Activated CD8-positive, alpha-beta memory T cell treated with anti-CD3 and anti-CD28 coated beads for 24 hours (primary cell): ENCODE results near the gene SHOC2.

Experiments
- DNase-seq: peaks from one replicate; pipeline ENCODE4 v3.0.0-alpha.2; 2020

Gene SHOC2

GRCh38 chr10:110919349-110919931, at the start of gene SHOC2:
Gene SHOC2, plus strand, starts transcription at chr10:110919604. Its CDS starts 44,755 bp downstream, at chr10:110964359.
- peak; percentile 96 for DNase-seq

GRCh38 chr10:110870823-110871297, 48.5 kb upstream of the SHOC2 start:
- DNase-seq: no peak

DNA sequence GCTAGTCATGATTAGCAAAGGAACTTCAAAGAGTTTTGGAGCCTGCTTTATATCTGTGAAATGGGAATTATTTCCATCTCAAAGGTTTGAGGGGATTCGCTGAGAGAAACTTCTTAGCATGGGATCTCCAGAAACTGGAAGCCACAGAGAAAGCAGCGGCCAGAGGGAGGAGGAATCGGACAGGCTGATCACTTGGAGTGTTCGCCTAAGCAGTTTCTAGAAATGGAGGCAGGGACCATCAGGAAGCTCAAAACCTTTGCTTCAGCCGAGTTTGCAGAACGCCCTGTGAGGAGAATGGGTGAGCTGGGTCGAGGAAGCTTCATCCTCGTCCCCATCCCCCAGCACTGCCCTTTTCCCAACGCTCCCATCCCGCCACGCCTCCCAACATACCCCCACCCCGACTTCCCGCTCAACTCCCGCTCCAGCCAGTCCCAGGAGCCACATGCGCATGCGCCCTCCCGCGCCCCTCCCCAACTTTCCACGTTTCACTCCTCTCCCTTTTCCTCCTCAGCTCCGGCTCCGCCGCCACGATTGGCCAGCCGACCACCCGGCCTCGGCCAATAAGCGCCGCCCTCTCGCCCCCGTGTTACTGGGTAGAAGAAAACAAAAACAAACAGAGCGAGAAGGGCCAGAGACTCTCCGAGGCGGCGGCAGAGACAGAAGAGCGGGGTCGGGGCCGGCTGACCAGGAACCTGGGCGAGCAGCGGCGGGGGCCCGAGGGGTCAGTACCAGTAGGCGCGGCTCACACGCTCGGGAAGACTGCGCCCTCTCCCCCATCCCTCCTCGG, 47.9 kb upstream of the SHOC2 start, which contains the start of gene PDCD4:
Gene PDCD4 (plus strand): TSS at position 631 of the 787 bp plus-strand sequence. CDS start 4,100 bp downstream, outside the sequence.
- peak; percentile 96 for DNase-seq

DNA sequence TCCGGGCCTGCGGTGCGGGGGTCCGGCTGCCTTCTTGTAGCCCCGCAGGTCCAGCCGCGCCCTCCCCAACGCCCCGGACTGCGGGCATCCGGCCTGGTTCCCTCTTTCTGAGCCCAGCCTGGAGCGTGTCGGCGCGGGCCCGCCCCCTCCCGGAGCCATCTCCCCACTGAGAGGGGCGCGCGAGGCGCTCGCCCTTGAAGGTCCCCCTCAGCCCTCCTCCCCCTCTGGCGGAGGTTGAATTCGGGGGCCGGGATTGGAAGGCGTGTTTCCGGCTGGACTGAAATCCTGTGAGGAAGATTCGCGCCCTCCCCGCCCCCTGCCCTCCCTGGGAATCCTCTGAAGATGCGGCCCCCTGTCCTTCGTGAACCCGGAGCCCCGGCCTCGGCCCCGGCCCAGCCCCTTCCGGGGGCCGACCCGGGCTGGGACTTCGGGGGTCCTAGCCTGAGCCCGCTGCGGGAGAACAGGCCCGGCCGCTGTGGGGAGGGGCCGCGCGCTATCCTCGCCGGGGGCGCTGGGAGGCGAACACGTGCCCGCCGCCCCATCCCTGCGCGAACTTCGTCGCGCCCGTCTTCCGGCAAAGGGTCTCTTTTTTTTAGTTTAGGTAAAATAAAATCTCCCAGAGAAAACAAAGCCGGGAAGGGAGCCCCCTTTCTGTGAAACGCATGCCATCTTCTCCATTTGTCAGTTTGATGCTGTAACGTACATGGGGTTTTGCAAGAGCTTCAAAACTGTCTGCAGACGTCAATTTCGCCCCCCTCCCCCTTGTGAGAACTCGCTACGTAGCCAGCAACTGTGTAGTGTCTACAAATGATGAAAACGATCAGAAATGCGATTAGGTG, 47.0 kb upstream of the SHOC2 start:
- peak; percentile 89 for DNase-seq

DNA sequence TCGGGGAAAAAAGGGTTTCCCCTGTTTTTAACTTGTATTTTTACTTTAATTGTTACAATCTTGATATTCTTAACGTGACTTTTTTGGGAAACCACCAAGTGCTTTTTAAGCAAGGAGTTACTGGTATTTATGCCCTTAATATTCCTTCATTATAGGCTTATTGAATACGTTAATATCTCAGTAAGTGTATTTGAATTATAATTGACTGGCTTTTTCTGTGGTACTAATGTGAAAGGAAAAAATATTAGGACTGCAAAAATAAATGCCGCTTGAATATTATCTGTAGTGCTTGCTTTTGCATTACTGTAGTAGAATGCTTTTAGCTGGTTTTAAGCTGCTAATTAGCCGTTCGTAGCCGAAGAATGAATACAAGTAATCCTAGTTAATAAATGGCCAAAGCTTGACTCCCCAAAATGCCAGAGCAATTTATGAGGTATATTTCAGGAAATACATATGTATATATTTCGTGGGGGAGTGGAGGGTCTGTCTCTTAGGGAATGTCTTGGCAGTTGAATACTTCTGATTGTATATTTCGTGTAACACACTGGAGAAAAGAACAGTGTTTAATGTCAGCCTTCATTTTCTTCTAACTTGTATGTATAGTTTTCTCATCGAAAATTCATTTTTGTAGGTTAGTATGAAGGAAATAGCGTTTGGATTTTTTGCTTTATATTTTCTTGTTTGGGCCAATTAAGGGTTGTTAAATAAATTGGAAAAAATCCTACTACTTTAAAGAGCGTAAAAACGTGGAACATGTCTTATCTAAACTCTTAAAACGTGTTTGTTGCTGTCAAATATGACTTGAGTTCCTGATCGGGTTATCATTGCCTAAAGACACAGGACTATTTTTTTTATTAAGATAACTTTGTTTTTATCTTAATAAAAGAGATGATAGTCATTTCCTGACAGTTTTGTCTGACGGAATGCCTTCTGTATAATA, 46.1 kb upstream of the SHOC2 start:
- DNase-seq: no peak

GRCh38 chr10:110873951-110874350, 45.5 kb upstream of the SHOC2 start:
- DNase-seq: no peak

DNA sequence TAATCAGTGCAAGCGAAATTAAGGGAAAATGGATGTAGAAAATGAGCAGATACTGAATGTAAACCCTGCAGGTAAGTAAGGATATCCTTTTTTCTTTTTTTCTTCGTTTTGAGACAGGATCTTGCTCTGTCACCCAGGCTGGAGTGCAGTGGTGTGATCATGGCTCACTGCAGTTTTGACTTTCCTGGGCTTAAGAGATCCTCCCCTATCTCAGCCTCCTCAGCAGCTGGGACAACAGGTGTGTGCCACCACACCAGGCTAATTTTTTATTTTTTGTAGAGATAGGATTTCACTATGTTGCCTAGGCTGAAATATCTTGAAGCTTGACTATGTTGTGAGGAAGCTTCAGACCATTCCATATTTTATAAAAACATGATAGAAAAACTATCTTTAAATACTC, 43.4 kb upstream of the SHOC2 start:
- DNase-seq: no peak

DNA sequence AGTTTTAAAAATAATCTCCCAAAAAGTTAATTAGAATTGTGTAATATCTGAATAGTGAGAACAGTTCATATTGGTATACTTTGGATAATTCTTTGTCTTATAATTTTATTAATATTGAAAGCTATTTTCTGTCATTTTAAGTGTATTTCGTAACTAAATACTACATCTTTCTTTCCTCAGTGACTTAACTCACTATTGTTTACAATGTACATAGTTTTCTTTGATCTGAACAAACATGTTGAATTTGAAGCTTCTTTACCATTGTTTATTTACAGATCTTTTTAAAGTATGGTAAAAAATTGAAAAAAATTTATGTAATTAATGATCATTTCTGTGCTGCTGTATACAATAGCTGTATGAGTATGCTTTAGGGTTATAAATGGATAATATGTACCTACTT, 42.6 kb upstream of the SHOC2 start:
- DNase-seq: no peak

GRCh38 chr10:110880012-110880411, 39.4 kb upstream of the SHOC2 start:
- DNase-seq: no peak

GRCh38 chr10:110881247-110881646, 38.2 kb upstream of the SHOC2 start:
- DNase-seq: no peak

DNA sequence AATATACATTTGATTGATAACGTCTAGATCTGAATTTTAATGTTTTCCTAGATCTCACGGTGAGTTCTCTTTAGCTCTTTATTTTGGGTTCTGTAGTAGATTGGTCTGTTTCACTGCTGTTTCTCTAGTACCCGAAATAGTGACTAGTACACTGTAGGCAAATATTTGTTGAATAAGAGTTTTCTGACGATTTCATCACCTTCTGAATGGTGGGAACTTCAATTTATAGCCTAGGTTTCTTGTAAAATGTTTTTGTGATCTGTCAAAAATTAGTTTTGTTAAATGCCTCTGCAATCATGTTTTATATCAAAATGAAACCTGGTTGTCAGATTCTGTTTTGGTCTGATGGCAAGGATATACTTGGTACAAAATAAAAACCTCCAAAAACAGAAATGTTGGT, 37.5 kb upstream of the SHOC2 start:
- no peak for DNase-seq

GRCh38 chr10:110883924-110884323, 35.5 kb upstream of the SHOC2 start:
- DNase-seq: no peak

DNA sequence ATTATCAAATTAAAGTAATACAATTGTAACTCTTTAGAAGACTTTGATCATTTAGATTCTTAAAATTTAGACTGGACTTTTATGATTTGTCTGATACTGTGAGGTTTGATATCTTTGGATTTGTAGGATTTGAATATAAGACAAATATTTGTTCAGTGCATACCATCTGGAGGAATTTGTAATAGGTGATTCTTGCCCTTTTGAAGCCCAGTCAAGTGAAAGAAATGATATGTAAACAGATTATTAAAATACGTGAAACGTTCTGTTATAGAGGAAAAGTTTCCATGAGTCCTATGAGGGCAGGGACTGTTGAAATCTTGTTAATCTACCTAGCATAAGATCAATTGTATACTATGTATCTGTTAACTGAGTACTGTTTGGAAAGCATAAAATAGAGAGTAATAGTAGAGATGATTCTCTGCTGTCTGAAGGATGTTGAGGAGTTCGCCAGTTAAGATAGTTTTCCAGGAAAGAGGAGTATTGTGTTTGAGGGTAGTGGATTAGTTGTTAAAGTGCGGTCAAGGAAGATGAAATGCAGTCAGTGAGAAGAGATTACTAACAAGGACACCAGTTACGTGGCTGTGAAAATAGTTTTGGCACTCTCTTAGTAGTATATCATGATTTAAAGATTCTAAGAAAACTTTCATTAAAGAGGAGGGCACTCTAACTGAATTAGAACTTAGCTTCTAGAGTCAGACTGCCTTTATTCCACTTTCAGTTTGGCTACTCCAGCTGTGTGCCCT, 33.3 kb upstream of the SHOC2 start:
- DNase-seq: no peak

GRCh38 chr10:110887560-110887959, 31.8 kb upstream of the SHOC2 start:
- no peak for DNase-seq

- DNase-seq: no peak
Observed at GRCh38 chr10:110892602-110893288, 26.7 kb upstream of the SHOC2 start.

GRCh38 chr10:110893559-110894179, 25.7 kb upstream of the SHOC2 start:
- DNase-seq: no peak

DNA sequence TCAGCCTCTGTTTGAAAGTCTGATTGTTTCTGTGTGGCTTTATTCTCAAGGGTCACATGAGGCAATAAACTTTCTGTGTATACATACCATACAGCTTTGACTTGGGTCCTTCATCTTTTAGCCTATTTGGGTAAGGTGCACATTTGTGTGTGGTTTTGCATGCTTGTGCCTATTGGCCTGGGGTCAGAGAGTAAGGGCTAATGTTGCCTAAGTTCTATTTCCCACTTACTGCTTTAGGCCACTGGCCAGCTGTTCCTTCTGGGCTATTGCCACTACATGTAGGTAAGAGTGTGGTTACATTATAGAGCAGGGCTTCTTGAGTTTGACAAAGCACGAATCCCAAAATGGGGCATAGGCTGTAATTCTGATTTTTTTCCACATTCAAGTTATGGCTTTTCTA, 22.2 kb upstream of the SHOC2 start:
- no peak for DNase-seq

GRCh38 chr10:110898391-110898790, 21.0 kb upstream of the SHOC2 start:
- DNase-seq: no peak

GRCh38 chr10:110900983-110901382, 18.4 kb upstream of the SHOC2 start:
- DNase-seq: no peak
